Gastroesophageal sphincter (tissue), 4 donors: Measurements from ENCODE around the gene SIAH3. TPM values are rescaled to one million over a fixed set of nuclear protein-coding genes. Genes with fewer than 3 reads are reported as not detected.

Experiments used
- ATAC-seq: fragments of 150-250 bp; one replicate; pipeline ENCODE4 v1.9.1; 2016; ENCODE audit warnings: mild to moderate bottlenecking, moderate library complexity
- H3K27ac ChIP-seq, 4 donors: fragments of 200-600 bp; sonication (generic) in 3 of 4; 1 replicate in 3 of 4; 2 replicates in 1 of 4; pipeline ENCODE4 v1.5.1; 2016 to 2019
- H3K27me3 ChIP-seq: fragments of 200-600 bp; sonication (generic); one replicate; pipeline ENCODE4 v1.5.1; 2019
- H3K36me3 ChIP-seq, 2 donors: fragments of 200-600 bp; sonication (generic); one replicate each; pipeline ENCODE4 v1.5.1; 2019; ENCODE audit warnings: control low read depth in 1 of 2
- H3K4me1 ChIP-seq, 3 donors: fragments of 200-600 bp; sonication (generic); 1 replicate in 2 of 3; 2 replicates in 1 of 3; pipeline ENCODE4 v1.5.1; 2016 to 2019; ENCODE audit warnings: control low read depth in 2 of 3
- H3K4me3 ChIP-seq, 2 donors: fragments of 200-600 bp; sonication (generic); one replicate each; pipeline ENCODE4 v1.5.1; 2019; ENCODE audit warnings: mild to moderate bottlenecking in 1 of 2, moderate library complexity in 1 of 2
- H3K9me3 ChIP-seq, 3 donors: fragments of 200-600 bp; sonication (generic); one replicate each; pipeline ENCODE4 v1.5.1; 2017 to 2019; ENCODE audit warnings: control low read depth in 2 of 3
- EP300 ChIP-seq: sonication (generic); formaldehyde crosslinking; IDR thresholded peaks from one replicate; pipeline ENCODE4 v1.6.1; 2017; ENCODE audit warnings: antibody characterized with exemption, mild to moderate bottlenecking
- POLR2A ChIP-seq, 2 donors: fragments of 450-650 bp; IDR thresholded peaks; one replicate each; pipeline ENCODE4 v1.6.1; 2017; ENCODE audit warnings: antibody characterized with exemption in 2 of 2, mild to moderate bottlenecking in 2 of 2, moderate library complexity in 1 of 2
- POLR2AphosphoS5 ChIP-seq: sonication (generic); formaldehyde crosslinking; IDR thresholded peaks from one replicate; pipeline ENCODE4 v1.6.1; 2017; ENCODE audit warnings: antibody characterized with exemption
- whole genome bisulfite sequencing, 2 donors: methylation state at CpG; one replicate each; pipeline ENCODE4 v1.1.5; 2018; ENCODE audit warnings: low coverage in 1 of 2; 5-methylcytosine and 5-hydroxymethylcytosine counted together
- total RNA-seq, 4 donors: library from RNA; depleted of rRNA; stranded (reverse); fragments of >200 nt; gene quantifications; one replicate each; pipeline ENCODE4 v1.1.0, GENCODE V29; 2016
- TF ChIP-seq, protein P1 (sequence below), 4 experiments: fragments of 200-600 bp in 2 of 4; fragments of 450-650 bp in 2 of 4; sonication (generic) in 1 of 4; IDR thresholded peaks; one replicate each; pipeline ENCODE4 v1.5.1; 2017 to 2019; ENCODE audit warnings: antibody characterized with exemption in 4 of 4, mild to moderate bottlenecking in 2 of 4, moderate library complexity in 2 of 4

SIAH3 gene
- total RNA-seq, 4 donors from 2014 or later, result not detected

DNA sequence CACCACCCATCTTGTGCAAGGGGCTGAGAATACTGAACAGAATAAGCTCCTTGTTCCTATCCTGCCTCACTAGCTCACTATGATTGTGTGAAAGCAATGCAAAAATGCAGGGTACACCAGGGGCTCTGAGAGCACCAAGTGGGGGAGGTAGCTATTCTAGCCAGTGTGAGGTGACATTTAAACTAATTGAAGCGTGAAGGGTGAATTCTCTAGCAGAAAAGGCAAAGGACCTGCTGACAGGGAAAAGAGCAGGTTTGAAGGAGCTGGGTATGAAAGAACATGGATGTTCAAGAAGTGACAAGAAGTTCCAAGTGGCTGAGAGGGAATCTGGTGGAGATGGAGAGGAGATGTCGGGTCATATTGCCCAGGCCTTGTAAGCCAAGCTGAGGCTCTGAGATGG lies 64.2 kb downstream of the SIAH3 start:
- Histone ChIP-seq H3K36me3 (no peaks in the 10 kb centered on the region), H3K9me3 (no peaks in the 10 kb centered on the region), H3K27ac (no peak overlapping the region), H3K4me3 (no peak overlapping the region), H3K27me3 (no peaks in the 10 kb centered on the region), H3K4me1 (no peaks in the 10 kb centered on the region)
- TF ChIP-seq, protein P1, sequence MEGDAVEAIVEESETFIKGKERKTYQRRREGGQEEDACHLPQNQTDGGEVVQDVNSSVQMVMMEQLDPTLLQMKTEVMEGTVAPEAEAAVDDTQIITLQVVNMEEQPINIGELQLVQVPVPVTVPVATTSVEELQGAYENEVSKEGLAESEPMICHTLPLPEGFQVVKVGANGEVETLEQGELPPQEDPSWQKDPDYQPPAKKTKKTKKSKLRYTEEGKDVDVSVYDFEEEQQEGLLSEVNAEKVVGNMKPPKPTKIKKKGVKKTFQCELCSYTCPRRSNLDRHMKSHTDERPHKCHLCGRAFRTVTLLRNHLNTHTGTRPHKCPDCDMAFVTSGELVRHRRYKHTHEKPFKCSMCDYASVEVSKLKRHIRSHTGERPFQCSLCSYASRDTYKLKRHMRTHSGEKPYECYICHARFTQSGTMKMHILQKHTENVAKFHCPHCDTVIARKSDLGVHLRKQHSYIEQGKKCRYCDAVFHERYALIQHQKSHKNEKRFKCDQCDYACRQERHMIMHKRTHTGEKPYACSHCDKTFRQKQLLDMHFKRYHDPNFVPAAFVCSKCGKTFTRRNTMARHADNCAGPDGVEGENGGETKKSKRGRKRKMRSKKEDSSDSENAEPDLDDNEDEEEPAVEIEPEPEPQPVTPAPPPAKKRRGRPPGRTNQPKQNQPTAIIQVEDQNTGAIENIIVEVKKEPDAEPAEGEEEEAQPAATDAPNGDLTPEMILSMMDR (IDR thresholded peaks at IDR 0.05), result no peak
- TF ChIP-seq POLR2A (IDR thresholded peaks at IDR 0.05), result no peak
- no peak for TF ChIP-seq POLR2AphosphoS5
- TF ChIP-seq EP300, result no peak
- WGBS, 2 donors, result 87 to 100% methylated on average over 2 of the region's 2 CpGs
- ATAC-seq, result no peak

DNA sequence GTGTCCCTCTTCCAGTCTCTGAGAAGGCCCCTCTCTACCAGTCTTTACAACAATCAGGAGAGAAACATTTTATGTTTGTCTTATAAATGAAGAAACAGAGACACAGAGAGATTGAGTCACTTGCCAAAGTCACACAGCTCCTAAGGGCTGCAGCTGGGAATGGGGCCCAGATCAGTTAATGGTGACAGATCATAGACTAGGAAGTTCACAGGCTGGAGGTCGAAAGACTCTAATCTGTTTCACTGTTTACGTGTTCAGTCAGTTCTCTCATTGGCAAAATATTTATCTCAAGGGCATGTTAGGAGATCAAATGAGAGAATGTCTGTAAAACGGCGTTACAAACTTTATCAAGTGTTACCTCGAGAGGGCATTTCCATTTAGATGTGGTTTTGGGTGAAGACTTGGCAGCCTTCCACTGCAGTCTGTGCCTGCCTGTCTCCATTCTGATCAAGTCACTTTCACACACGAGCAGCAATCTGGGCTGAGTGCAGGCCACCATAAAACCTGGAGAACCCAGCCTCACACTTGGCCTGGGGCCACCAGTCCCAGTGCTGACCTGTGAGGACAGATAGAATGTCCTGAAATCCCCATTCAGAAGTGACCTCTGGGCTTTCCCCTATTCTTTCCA lies 65.1 kb downstream of the SIAH3 start:
- no peaks in the 10 kb centered on the region for H3K9me3 ChIP-seq
- no peak for ATAC-seq
- peaks cover 0 to 8% (median 0%) of the 10 kb centered on the region in 3 donors for H3K4me1 ChIP-seq
- WGBS, 2 donors, result 49 to 68% methylated on average over 2 of the region's 6 CpGs
- TF ChIP-seq POLR2A (IDR thresholded peaks at IDR 0.05), result no peak
- no peak for TF ChIP-seq EP300
- TF ChIP-seq, protein P1 (IDR thresholded peaks at IDR 0.05), result no peak
- TF ChIP-seq POLR2AphosphoS5, result no peak
- no peak overlapping the region for H3K27ac ChIP-seq
- H3K36me3 ChIP-seq, result no peaks in the 10 kb centered on the region
- no peak overlapping the region for H3K4me3 ChIP-seq
- no peaks in the 10 kb centered on the region for H3K27me3 ChIP-seq

DNA sequence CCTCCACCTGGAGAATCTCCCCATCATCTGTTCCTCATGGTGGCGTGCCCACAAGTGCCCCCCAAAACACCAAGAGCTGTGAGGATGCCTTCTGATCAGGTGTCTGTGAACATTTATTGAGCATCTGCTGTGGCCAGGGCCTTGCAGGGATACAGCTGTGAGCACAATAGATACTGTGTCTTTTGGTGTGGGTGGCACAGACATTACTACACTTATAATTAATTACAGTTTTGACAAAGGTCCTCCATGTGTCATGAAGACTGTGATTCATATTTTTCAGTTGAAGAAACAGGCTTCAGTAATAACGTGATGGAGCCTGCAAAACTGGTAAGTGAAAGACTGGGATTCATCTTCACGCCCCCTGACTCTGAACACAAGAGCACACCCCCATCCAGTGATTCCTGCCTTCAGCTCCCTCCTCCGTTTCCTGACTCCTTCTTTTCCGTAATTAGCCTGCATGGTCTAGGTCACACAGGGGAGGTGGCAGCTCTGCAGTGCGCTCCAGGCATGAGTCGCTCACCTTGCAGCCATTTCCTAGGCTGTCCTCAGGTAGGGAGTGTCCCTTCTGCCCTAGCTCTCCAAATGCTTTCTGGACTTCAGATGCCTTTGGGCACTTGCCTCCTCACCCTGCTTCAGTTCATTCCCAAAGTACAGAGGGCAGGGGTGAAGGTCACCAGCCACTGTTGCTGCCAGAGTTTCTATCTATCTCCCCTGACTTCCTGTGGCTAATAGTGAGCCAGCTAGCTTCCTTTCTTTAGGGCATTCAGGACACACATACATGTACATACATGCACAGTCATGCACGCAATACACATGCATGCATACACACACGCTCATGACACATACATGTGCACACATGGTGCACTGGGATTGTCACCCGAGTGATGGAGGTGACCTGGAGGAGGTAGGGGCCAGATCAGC lies 66.5 kb downstream of the SIAH3 start:
- H3K4me3 ChIP-seq, result no peak overlapping the region
- no peak for TF ChIP-seq POLR2A (IDR thresholded peaks at IDR 0.05)
- no peak for TF ChIP-seq POLR2AphosphoS5
- TF ChIP-seq EP300, result no peak
- TF ChIP-seq, protein P1 (IDR thresholded peaks at IDR 0.05), result no peak
- no peak for ATAC-seq
- H3K4me1 ChIP-seq, result peaks cover 0 to 11% (median 0%) of the 10 kb centered on the region in 3 donors
- H3K9me3 ChIP-seq, result no peaks in the 10 kb centered on the region
- H3K27me3 ChIP-seq, result no peaks in the 10 kb centered on the region
- H3K36me3 ChIP-seq, result no peaks in the 10 kb centered on the region
- H3K27ac ChIP-seq, result no peak overlapping the region
- WGBS, 2 donors, result 67 to 90% methylated on average over 7 of the region's 10 CpGs

DNA sequence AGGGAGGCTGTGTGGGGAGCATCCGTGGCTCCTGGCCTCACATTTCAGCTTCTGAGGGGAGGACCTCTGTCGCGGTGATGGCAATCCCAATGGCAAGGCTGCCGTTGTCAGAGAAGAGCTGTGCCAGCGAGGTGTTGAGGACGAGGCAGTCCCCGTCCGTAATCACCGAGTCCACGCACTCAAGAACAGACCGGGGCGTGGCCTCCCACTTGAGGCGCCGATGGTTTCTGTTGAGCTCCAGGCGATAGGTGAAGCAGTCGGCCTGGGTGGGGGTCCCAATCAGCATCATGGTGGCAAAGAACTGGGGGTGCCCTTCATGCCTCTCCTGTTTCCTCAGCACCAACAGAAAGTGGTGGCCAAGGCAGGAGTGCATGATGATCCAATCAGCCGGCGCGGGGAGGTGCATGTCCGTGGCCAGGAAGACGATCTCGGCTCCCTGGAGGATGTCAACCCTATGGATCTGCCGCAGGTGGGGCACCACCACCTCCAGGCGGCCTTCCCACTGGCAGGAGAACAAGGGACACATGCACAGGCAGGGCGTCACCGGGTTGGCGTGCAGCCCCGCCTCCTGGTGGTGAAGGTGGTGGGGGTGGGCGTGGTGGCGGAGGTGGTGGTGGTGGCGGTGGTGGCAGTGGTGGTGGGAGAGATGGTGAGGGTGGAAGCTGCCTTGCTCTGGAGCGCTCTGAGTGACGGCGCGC lies 68.1 kb downstream of the SIAH3 start:
- Histone ChIP-seq H3K4me3 (no peak overlapping the region), H3K4me1 (peaks cover 0 to 11% (median 0%) of the 10 kb centered on the region in 3 donors), H3K27me3 (no peaks in the 10 kb centered on the region), H3K9me3 (no peaks in the 10 kb centered on the region), H3K36me3 (no peaks in the 10 kb centered on the region), H3K27ac (no peak overlapping the region)
- ATAC-seq, result no peak
- WGBS, 2 donors, result 93 to 100% methylated on average over 8 to 11 of the region's 35 CpGs
- no peak for TF ChIP-seq POLR2AphosphoS5
- TF ChIP-seq POLR2A (IDR thresholded peaks at IDR 0.05), result no peak
- TF ChIP-seq, protein P1 (IDR thresholded peaks at IDR 0.05), result no peak
- no peak for TF ChIP-seq EP300
